Keratinocyte (primary cell): Measurements from ENCODE around the gene SLC35D2. TPM values are rescaled to one million over a fixed set of nuclear protein-coding genes. Genes with fewer than 3 reads are reported as not detected.

Experiments
- DNase-seq: peaks from one replicate; pipeline ENCODE4 v3.0.0-alpha.2; 2011; ENCODE audit warnings: low read depth, missing footprints, low spot score
- FAIRE-seq: peaks from 2 replicates; lab custom pipeline; 2011; peaks lifted over from hg19 to GRCh38; lab: Jason Lieb, UNC
- H2AFZ ChIP-seq: 2 replicates; pipeline ENCODE4 v1.6.0; 2012; ENCODE audit warnings: low read length, control low read depth, inconsistent platforms; ENCODE audit not compliant: control insufficient read depth
- H3K27ac ChIP-seq: 2 replicates; pipeline ENCODE4 v1.5.1; 2011; ENCODE audit warnings: low read length; ENCODE audit not compliant: control insufficient read depth, insufficient read depth
- H3K27me3 ChIP-seq: 3 replicates; pipeline ENCODE4 v1.6.0; 2011; ENCODE audit warnings: low read length; ENCODE audit not compliant: control insufficient read depth, insufficient read depth; ENCODE audit errors: extremely low read depth
- H3K36me3 ChIP-seq, 2 experiments: 2 replicates in 1 of 2; 3 replicates in 1 of 2; pipeline ENCODE4 v1.5.1; 2011; ENCODE audit warnings: low read length in 2 of 2, mild to moderate bottlenecking in 1 of 2; ENCODE audit not compliant: control insufficient read depth in 2 of 2, insufficient read depth in 2 of 2; ENCODE audit errors: extremely low read depth in 1 of 2
- H3K4me1 ChIP-seq: 3 replicates; pipeline ENCODE4 v1.5.1; 2011; ENCODE audit warnings: low read length; ENCODE audit not compliant: control insufficient read depth, insufficient read depth; ENCODE audit errors: extremely low read depth
- H3K4me2 ChIP-seq: 3 replicates; pipeline ENCODE4 v1.6.0; 2011; ENCODE audit warnings: low read depth, low read length; ENCODE audit not compliant: control insufficient read depth, insufficient read depth; ENCODE audit errors: extremely low read depth
- H3K4me3 ChIP-seq, 3 experiments: fragments of 200-600 bp in 1 of 3; sonication (generic) in 1 of 3; 2 replicates in 2 of 3; 3 replicates in 1 of 3; pipeline ENCODE4 v1.5.1; 2011 to 2016; ENCODE audit warnings: low read length in 3 of 3, mild to moderate bottlenecking in 3 of 3, control low read depth in 2 of 3, inconsistent platforms in 1 of 3, low read depth in 1 of 3, mixed read lengths in 1 of 3, mixed run types in 1 of 3, moderate library complexity in 1 of 3; ENCODE audit not compliant: control insufficient read depth in 2 of 3, insufficient read depth in 2 of 3; ENCODE audit errors: extremely low read depth in 1 of 3
- H3K79me2 ChIP-seq: 2 replicates; pipeline ENCODE4 v1.6.0; 2012; ENCODE audit warnings: low read length; ENCODE audit not compliant: control insufficient read depth, insufficient read depth
- H3K9ac ChIP-seq: 3 replicates; pipeline ENCODE4 v1.6.0; 2011; ENCODE audit warnings: low read length; ENCODE audit not compliant: control insufficient read depth, insufficient read depth; ENCODE audit errors: extremely low read depth
- H3K9me1 ChIP-seq: 3 replicates; pipeline ENCODE4 v1.6.0; 2011; ENCODE audit warnings: low read length; ENCODE audit not compliant: control insufficient read depth, insufficient read depth; ENCODE audit errors: extremely low read depth
- H3K9me3 ChIP-seq: 2 replicates; pipeline ENCODE4 v1.5.1; 2012; ENCODE audit warnings: low read depth, low read length; ENCODE audit not compliant: control insufficient read depth
- H4K20me1 ChIP-seq: 3 replicates; pipeline ENCODE4 v1.6.0; 2011; ENCODE audit warnings: low read length; ENCODE audit not compliant: control insufficient read depth, insufficient read depth; ENCODE audit errors: extremely low read depth
- CTCF ChIP-seq, 3 experiments: IDR thresholded peaks in 1 of 3; conservative IDR thresholded peaks in 1 of 3; optimal IDR thresholded peaks in 1 of 3; 2 replicates in 2 of 3; 3 replicates in 1 of 3; pipeline versions ENCODE3 to v1.5.1; 2011; ENCODE audit warnings: low read length in 3 of 3, mild to moderate bottlenecking in 3 of 3, moderate library complexity in 2 of 3, control low read depth in 1 of 3, inconsistent platforms in 1 of 3; ENCODE audit not compliant: insufficient read depth in 2 of 3; ENCODE audit errors: extremely low read depth in 1 of 3
- EZH2 ChIP-seq: IDR thresholded peaks from one replicate; pipeline ENCODE4 v1.6.1; 2012; ENCODE audit warnings: inconsistent platforms, mild to moderate bottlenecking, low read length, moderate library complexity
- dilution Hi-C: fragments of 300-500 bp; cut with MboI; formaldehyde crosslinking; loops from one replicate; pipeline ENCODE4 v1.7.0; 2020; ENCODE audit warnings: low sequenced_read_pairs; ENCODE audit not compliant: extremely low pct_ligation_motif_present
- polyA plus RNA-seq, 5 experiments: library from polyadenylated mRNA; depleted of rRNA in 3 of 5; stranded (reverse) in 3 of 5; stranded (forward) in 1 of 5; unstranded in 1 of 5; fragments of >200 nt; gene quantifications; 1 replicate in 1 of 5; 2 replicates in 3 of 5; 3 replicates in 1 of 5; pipeline versions ENCODE4 v1.2.1 to v1.2.3, GENCODE V29; 2011 to 2012; ENCODE audit warnings: missing spikeins in 2 of 5, low read depth in 1 of 5, low replicate concordance in 1 of 5

The SLC35D2 gene
- polyA plus RNA-seq, 1 donor (not counting 4 experiments of a cell fraction or from before 2014, with no cell fraction given): 20.4 TPM

DNA sequence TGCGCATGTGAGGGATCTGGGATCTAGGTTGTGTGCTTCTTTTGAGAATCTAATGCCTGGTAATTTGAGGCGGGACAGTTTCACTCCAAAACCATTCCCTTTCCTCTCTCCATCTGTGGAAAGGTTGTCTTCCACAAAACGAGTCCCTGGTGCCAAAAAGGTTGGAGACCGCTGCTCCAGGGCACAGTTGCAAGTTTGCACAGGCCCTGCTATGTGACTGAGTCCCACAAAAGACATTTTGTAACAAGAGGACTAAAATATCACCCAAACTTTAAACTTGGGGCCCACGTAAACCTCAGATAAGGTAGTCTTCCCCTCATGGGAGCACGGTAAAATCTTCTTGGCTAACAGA, 40.5 kb upstream of the SLC35D2 start:
- Histone ChIP-seq H3K4me3 (peak overlapping the region in 1 of 3 experiments; percentile 6), H3K27ac (peak overlapping the region; percentile 41), H2AFZ (peak overlapping the region; percentile 55), H3K9me1 (no peaks in the 10 kb centered on the region), H3K4me2 (peak overlapping the region; percentile 59), H4K20me1 (no peaks in the 10 kb centered on the region), H3K79me2 (no peaks in the 10 kb centered on the region), H3K9me3 (no peaks in the 10 kb centered on the region), H3K4me1 (peaks cover 34% of the 10 kb centered on the region), H3K27me3 (no peaks in the 10 kb centered on the region), H3K9ac (peak overlapping the region; percentile 43), H3K36me3 (no peaks in the 10 kb centered on the region)
- dilution Hi-C loops: no loop called here
- TF ChIP-seq EZH2: no peak
- TF ChIP-seq CTCF (optimal IDR thresholded peaks at IDR 0.05 in 1 of 3, IDR thresholded peaks at IDR 0.05 in 1 of 3, conservative IDR thresholded peaks at IDR 0.05 in 1 of 3; ENCODE audit: extremely low read depth in 1 of 3, insufficient read depth in 2 of 3, low read length in 3 of 3): no peak
- no peak for DNase-seq
- FAIRE-seq: peak; percentile 75

- Histone ChIP-seq H3K27me3 (no peaks in the 10 kb centered on the region), H3K27ac (peak overlapping the region; percentile 40), H3K79me2 (no peaks in the 10 kb centered on the region), H3K4me3 (peak overlapping the region in 1 of 3 experiments; percentile 6), H3K9me1 (no peaks in the 10 kb centered on the region), H3K4me1 (peaks cover 34% of the 10 kb centered on the region), H4K20me1 (no peaks in the 10 kb centered on the region), H3K9me3 (no peaks in the 10 kb centered on the region), H3K36me3 (no peaks in the 10 kb centered on the region), H2AFZ (peak overlapping the region; percentile 55), H3K9ac (peak overlapping the region; percentile 2), H3K4me2 (peak overlapping the region; percentile 59)
- dilution Hi-C loops: no loop called here
- TF ChIP-seq EZH2: no peak
- peak in 1 of 3 experiments; percentile 43 for TF ChIP-seq CTCF (optimal IDR thresholded peaks at IDR 0.05 in 1 of 3, IDR thresholded peaks at IDR 0.05 in 1 of 3, conservative IDR thresholded peaks at IDR 0.05 in 1 of 3; ENCODE audit: extremely low read depth in 1 of 3, insufficient read depth in 2 of 3, low read length in 3 of 3)
- DNase-seq: no peak
- FAIRE-seq: no peak
These were observed 39.9 kb upstream of the SLC35D2 start for GRCh38 chr9:96423322-96423984.
